Stimulated activated CD4-positive, alpha-beta T cell treated with anti-CD3 and anti-CD28 coated beads, Interleukin-2, amount 100 ng/mL, for 4 hours (primary cell): ENCODE measurements around the gene DCTPP1.

ENCODE experiments used
- DNase-seq: peaks from one replicate; pipeline ENCODE4 v3.0.0-alpha.2; 2020; ENCODE audit warnings: low read depth

Gene DCTPP1

DNA sequence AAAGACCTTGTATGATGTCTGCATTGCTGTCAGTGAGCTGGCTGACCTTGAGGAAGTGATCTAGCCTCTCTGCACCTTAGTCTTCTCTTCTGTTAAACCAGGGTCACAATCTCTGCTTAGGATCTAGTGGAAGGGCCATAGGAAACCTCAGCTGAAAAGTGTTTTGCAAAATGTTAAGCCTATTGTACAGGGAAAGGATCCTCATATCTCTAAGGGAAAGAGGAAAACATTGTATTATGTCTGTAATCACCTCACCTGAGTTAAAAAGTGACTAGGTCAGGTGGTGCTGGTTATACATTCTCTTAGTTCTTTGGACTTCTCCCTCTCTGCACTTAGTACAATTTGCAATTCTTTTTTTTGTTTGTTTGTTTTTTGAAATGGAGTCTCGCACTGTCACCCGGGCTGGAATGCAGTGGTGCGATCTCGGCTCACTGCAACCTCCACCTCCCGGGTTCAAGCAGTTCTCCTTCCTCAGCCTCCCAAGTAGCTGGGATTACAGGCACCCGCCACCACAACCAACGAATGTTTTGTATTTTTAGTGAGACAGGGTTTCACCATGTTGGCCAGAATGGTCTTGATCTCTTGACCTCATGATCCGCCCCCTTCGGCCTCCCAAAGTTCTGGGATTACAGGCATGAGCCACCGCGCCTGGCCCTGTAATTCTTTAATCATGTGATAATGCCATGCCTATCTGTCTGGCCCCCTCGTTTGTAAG, 17.8 kb upstream of the DCTPP1 start:
- DNase-seq = no peak

DNA sequence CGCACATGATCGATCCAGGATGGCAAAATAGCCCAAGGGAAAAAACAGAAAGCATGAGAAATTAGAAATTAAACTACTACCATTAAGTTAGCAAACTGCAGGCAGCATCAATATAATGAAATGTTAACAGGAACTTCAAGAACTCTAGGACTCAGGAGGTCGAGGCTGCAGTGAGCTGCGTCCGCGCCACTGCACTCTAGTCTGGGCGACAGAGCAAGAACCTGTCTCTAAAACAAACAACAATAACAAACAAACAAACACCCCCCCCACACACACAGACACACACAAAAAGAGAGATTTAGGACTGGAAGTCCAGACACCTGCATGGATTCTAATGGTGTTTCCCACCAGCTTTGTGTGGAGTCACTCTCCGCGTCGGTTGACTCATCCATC, 16.4 kb upstream of the DCTPP1 start:
- no peak for DNase-seq

DNA sequence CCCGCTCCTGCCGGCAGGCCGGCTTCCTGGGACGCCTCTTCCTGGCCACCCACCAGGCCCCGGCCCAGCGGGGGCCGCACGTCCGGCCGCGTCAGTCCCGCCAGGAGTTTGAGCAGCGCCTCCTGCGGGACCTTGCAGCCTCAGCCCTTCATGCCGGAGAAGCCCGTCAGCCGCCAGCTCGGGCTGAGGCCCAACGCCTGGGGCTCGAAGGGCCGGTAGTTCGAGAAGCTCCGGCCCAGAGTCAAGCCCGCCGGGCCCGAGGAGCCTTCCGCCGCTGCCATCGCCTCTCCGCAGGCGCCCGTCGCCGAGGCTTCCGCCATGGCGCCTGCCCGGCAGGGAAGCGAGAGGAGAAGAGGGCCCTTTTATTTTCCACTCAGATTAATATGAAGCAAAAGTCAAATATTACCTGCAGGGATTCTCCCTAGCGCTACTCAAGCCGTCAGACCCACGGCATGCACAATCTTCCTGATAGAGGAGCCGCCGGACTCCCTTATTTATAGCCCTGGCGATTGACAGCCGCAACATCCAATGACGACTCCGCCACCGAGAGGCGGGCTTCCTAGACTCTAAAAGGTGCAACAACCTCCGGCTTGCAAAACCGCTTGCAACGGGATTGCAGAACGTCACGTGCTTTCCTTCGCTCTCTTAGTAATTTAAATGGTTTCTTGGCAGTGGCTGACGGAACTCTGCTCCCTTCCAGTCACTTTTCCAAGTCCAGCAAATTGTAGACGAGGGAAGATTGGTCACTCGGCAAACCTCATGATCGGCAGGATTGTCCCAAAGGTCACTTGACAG, 15.8 kb upstream of the DCTPP1 start, which contains the start of gene SEPHS2:
TSS of gene SEPHS2 (minus strand) at position 467 of the 795 bp plus-strand sequence. CDS start at position 320, 147 bp downstream.
- peak; percentile 93 for DNase-seq

DNA sequence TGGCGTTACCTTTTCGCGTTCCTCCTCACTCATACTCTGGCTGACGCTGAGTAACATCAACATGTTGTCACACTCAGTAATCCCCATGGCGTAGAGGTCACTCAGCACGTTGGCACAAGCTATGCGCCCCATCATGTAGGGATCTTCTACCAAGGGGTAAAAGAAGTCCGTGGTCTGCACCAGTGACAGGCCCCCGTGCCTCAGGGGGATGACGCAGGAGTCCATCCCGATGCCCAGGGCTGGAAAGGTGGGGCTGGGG, 15.2 kb upstream of the DCTPP1 start:
- DNase-seq = no peak

DNA sequence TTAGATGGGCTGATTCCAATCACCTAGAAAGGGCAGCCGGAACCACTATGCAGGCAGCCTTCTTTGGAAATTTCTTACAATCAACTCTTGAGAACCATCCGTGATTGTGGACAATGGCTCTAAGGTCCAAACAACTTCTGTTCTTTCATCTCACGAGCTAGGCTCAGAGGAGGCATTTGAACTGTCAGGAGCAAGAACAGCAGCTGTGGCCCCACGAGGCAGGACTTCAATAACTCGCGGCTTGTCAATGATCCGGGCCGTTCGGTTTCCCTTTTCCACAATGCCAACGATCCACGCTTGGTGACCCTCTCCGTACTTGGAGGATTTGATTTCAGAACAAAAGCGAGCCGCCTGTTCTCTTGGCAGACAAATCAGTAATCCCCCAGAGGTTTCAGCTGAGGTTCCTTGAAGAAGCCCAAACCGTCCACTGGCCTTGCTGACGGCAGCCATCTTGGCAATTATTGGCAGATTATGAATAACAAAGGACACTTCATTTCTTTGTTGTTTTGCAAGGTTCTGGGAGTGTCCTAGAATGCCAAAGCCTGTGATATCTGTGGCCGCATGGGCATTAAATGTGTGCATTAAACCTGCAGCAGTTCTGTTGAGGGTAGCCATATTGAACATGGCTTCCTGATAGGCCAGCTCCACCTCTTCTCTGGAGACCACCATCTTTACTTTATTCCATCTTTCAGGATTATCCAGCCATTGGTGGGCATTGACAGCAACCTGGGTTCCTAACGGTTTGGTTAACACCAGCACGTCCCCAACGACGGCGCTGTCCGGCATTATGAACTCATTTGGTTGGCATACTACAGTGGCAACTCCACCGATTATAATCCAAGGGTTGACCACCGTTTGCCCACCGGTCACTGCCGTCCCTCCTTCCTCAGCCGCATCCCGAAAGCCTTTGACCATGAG, 14.7 kb upstream of the DCTPP1 start:
- no peak for DNase-seq

DNA sequence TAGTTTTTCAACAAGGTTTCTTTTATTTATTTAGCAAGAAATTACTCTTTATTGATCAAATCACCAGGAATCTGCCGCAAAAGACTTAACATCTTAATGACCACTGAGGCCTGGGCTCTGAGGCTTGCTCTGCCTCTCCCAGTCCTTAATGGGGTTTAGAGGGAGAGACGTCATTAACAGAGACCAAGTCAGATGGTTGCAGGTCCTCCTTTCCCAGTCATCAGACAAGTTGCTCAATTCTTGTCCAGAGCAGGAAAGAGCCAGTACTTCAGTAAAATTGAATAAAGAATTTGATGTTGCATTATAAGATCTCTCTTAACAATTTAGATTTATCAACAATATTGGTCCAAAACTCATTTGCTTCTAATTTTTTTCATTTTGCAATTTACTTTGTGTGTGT, 13.8 kb upstream of the DCTPP1 start:
- no peak for DNase-seq

DNA sequence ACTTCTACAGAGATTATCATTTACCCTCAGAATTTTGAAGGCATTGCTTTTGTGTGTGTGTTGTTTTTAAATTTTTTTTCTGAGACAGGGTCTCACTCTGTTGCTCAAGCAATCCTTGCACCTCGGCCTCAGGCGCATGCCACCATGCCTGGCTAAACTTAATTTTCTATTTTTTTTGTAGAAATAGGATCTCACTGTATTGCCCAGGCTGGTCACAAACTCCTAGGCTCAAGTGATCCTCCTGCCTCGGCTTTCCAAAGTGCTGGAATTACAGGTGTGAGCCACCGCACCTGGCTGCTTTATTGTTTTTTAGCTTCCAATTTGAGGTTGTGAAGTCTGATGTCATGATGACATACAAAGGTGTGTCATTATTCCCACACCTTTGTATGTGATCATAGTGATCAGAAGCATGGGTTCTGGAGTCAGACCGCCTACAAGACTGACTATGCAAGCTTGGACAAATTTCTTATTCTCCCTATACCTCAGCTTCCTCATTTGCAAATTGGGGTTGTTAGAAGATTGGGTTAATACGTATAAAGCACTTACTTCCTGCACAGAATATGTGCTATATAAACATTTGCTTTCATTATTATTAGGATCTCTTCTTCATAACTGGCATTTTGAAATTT, 10.0 kb upstream of the DCTPP1 start:
- DNase-seq = no peak

DNA sequence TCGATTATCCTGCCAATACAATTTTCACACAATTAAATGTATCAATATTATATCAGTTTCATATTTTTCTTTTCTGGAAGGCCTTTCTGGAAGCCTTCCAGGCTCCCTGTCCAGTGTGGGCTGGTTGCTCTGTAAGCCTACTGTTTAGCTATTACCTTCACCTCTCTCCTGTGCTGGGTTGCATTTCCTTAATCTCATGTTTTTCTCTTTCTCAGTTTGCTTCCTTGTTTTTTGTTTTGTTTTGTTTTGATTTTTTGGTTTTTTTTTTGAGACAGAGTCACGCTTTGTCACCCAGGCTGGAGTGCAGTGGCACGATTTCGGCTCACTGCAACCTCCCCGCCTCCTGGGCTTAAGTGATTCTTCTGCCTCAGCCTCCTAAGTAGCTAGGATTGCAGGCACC, 9.0 kb upstream of the DCTPP1 start:
- no peak for DNase-seq

DNA sequence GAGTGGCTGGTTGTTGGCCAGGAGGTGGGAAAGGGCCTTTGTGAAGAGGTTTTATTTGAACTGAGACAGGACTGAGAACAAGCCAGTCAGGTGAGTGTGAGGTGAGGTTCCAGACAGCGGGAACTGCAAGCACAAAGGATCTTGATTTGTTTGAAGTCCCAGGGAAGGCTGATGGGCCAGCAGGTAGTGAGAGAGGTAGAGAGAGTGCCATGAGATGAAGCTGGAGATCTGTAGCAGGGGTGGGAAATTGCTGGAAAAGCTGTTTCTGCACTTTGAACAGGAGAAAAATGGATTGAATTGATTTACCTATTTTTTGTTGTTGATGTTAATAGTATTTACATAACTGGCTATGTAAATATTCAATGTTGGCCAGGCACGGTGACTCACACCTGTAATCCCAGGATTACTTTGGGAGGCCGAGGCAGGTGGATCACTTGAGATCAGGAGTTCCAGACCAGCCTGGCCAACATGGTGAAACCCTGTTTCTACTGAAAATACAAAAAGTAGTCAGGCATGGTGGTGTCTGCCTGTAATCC, 7.7 kb upstream of the DCTPP1 start:
- no peak for DNase-seq

DNA sequence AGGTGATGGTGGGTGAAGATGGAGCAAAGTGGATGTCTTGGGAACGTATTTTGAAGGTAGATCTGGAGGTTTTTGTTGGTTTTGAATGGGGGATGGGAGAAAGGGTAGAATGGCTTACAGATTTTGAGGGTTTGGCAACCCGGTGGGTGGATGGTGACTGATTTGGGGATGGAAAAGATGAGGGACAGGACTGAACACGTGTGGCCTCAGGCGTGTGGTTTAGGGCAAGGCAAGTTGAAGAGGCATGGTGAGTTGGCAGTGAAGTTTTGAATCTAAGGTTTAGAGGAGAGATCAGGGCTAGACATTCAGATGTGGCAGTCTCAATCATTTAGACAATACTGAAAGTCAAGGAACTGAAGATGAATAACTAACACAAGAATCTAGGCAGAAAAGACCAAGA, 5.0 kb upstream of the DCTPP1 start:
- no peak for DNase-seq

DNA sequence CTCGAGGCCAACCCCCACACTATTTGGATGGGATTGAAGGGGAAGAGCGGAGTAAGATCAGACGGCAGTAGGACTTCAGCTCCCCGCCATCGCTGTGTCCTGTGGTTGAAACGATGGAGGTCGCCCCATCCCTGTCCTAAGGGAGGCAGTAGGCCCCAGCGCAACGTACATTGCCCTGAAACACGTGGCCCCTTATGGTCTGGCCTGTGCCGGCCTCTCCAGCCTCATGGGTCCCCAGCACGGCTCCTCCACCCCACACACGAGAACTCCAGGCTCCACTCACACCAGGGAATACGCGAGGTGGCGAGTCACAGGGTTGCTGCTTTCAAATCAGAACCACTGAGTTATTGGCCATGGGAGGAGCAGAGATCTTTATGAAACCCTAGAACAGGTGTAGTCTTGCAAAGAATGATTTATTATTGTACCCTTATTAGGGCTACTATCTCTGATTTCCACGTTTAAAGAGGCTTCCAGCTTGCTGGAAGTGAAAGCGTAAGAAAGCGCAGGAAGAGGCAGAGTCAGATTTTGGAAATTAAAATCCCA, 669 bp upstream of the DCTPP1 start:
- DNase-seq = no peak

DNA sequence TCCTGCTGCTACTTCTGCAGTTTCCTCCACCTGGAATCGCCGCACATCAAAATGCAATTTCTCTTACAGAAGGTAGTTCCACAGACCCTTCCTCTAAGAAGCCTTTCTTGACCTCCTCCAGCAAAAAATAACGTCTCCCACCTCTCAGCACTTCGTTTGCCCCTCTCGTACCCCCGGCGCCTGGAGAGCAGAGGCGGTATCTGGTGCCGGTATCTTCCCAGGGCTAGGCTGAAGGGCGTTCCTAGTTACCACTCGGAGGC, 482 bp downstream of the DCTPP1 start:
- DNase-seq = no peak

DNA sequence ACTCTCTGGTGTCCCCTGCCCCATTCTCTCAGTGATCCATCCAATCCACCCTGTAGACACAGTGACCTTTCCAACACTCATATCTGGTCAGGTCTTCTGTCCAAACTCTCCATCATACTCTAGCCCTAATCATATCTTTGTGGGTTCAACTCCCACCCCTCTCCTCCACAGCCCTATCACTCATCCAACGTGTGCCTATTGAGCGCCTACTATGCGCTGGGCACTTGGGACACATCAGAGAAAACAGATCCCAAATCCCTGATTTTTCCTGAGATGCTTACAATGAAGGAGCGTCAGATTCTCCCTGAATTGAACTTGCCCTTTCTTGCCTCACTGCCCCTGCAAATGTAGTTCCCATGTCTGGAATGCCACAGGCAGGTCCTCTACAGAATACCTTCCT, 1.8 kb downstream of the DCTPP1 start:
- no peak for DNase-seq

DNA sequence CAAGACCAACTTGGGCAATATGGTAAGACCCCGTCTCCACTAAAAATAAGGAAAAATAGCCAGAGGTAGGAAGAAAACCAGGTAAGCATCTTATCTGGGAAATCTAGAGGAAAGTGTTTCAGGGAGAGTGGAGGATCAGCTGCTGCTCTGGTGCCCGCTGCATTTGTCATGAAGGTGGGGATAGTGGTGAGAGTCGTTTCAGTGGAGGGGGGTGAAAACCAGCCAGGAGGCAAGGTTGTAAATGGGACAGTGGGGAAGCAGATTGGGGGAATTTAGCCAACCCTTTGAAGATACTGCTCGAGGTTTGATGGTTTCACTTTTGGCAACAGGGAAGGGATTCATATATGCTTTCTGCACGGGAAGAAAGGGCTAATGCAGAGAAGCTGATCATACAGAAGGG, 8.8 kb downstream of the DCTPP1 start:
- no peak for DNase-seq

DNA sequence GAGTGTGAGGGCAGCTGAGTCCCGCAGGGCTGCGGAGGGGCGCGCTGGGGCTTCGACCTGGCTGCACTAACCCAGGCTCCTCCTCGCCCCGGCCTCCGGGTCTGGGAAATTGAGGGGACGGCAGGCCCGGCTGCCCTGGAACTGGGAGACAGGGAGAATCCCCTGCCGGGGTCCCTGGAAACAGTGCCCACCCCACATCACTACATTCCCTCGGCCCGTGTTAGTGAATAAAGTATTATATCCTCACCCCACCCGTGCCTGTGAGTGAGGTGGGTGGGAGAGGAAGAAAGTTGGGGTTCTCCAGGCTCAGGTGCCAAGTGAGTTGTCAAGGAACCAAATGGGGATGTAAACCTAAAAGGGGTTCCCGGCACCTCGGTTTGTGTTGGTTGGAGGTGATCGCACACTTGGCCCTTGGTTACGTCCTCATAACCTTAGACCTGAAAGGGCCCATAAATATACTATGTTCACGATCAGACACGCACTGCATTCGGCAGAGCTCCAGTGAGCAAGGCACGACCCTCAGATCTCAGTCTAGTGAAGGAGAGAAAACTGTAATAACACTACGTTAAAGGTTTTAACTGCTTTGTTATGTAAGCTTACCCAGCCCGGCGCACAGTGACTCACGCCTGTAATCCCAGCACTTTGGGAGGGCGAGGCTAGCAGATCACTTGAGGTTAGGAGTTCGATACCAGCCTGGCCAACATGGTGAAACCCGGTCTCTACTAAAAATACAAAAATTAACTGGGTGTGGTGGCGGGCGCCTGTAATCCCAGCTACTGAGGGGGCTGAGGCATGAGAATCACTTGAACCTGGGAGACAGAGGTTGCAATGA, 11.3 kb downstream of the DCTPP1 start:
- DNase-seq = no peak

DNA sequence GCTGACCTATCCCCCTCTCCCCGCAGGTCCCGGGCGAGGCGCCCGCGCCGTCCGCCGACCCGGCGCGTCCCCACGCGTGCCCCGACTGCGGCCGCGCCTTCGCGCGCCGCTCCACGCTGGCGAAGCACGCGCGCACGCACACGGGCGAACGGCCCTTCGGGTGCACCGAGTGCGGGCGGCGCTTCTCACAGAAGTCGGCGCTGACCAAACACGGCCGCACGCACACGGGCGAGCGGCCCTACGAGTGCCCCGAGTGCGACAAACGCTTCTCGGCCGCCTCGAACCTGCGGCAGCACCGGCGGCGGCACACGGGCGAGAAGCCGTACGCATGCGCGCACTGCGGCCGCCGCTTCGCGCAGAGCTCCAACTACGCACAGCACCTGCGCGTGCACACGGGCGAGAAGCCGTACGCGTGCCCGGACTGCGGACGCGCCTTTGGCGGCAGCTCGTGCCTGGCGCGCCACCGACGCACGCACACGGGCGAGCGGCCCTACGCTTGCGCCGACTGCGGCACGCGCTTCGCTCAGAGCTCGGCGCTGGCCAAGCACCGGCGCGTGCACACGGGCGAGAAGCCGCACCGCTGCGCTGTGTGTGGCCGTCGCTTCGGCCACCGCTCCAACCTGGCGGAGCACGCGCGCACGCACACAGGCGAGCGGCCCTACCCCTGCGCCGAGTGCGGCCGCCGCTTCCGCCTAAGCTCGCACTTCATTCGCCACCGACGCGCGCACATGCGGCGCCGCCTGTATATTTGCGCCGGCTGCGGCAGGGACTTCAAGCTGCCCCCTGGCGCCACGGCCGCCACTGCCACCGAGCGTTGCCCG, 12.1 kb downstream of the DCTPP1 start:
- peak; percentile 87 for DNase-seq

DNA sequence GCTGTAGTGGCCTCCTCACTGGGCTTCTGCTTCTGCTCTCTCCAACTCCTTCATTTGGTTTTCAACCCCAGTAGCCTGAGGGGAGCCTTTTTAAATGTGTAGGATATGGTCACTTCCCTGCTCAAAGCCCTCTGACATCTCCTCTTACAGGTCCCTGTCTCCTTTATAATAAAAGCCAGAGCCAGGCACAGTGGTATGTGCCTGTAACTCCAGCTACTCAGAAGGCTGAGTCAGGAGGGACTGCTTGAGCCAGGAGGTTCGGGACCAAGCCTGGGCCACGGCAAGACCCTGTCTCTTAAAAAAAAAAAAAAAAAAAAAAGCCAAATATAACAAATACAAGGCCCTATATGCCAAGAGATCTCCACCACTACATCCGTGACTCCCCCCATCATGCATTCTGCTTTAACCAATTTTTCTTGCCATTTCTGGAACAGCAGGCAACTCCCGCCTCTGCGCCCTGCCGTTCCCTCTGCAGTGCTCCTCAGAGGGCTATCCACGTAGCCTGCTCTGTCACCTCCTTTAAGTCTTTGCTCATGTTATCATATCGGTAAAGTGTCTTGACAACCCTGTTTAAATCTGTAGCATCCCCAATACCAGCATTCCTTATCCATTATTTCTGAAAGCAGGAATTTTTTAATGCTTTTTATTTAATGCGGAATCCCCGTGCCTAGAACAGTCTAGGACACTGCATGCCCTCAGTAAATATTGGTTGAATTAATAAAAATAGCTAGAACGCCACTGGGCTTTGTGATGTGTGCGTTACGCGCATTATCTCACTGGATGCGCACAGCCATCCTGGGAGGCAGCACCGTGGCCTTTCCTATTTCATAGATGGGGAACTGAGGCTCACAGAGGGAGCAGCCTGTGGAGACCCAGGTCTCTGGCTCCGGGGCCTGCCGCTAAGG, 13.0 kb downstream of the DCTPP1 start:
- DNase-seq = no peak

DNA sequence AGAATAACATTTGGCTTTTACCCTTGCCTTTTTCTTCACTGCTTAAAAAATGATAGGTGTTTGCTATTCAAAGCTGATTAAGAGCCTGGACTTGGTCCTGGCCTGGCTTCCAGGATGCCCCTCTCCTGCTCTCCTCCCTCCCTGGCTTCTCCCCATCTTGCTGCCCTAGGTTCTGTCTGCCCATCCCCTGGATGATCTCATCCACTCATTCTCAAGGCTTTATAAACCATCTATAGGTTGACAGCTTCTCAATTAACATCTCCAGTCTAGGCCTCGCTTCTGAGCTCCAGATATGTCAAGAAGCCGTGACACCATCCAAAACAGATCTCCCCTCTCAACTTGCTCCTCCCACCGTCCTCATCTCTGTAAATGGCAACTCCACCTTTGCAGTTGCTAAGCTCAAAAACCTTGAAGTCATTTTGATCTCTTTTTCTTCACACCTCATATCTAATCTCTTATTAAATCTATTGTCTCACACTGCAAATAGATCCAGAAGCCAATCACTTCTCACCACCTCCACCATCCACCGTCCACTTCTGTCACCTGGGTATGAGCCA, 13.7 kb downstream of the DCTPP1 start:
- DNase-seq = no peak

DNA sequence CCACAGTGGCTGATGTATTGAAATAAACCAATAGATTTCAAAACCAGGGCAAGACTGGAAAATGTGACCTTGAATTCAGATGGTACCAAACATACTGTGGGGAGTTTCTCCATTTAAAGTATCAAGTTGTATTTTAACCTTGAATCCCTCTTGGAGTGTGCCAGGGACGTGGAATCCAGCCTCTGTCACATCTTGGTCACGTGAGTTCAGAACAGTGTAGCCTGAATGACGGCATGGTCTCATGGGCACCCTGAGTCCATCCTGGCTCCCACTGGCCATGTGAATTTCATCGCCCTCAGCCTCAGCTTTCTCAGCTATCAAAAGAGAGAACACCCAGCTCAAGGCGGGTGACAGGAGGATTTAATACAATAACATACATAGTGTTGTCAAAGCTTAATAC, 15.7 kb downstream of the DCTPP1 start:
- DNase-seq = no peak
